GM21526 (cell line): ENCODE results near the gene TBXA2R.

Source experiments
- ATAC-seq: cut with Tn5 transposase; IDR thresholded peaks from one replicate; pipeline ENCODE4 v1.9.1; 2021; ENCODE audit warnings: moderate library complexity; ENCODE audit not compliant: unreplicated experiment, low FRiP score

Gene TBXA2R

DNA sequence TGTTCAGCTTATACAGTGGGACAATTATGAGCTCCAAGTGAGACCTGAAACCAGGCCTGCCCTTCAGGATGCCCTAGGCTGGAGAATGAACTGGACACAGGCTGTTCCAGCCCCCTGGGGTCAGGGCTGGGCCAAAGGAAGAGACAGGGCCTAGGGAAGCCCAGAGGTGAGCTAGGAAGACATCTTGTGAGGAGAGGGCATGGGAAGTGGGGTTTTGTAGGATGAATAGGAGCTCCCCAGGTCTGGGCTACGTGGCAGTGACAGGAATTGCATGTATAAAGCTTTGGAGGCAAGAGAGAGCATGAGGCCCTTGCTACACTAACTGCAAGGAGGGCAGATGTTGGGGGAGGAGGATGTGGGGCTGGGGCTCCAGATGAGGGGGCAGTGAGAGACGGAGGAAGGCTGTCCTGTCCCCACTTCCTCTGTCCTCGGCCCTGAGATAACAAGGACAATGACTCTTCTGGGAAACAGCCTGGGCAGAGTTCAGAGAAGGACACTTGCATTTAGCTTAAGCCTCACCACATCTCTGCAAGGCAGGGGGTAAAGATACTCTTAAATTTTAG lies 1.5 kb upstream of the TBXA2R start:
- no peak for ATAC-seq

- ATAC-seq, result no peak
Measured at GRCh38 chr19:3607303-3608078, 816 bp upstream of the TBXA2R start.

- no peak for ATAC-seq
Measured at GRCh38 chr19:3606174-3606689, 443 bp downstream of the TBXA2R start.

- ATAC-seq, result no peak
Measured at GRCh38 chr19:3605770-3606169, 905 bp downstream of the TBXA2R start.

- ATAC-seq, result no peak
Measured at GRCh38 chr19:3605361-3605760, 1.3 kb downstream of the TBXA2R start.

GRCh38 chr19:3604987-3605343 lies 1.7 kb downstream of the TBXA2R start:
- ATAC-seq, result no peak

DNA sequence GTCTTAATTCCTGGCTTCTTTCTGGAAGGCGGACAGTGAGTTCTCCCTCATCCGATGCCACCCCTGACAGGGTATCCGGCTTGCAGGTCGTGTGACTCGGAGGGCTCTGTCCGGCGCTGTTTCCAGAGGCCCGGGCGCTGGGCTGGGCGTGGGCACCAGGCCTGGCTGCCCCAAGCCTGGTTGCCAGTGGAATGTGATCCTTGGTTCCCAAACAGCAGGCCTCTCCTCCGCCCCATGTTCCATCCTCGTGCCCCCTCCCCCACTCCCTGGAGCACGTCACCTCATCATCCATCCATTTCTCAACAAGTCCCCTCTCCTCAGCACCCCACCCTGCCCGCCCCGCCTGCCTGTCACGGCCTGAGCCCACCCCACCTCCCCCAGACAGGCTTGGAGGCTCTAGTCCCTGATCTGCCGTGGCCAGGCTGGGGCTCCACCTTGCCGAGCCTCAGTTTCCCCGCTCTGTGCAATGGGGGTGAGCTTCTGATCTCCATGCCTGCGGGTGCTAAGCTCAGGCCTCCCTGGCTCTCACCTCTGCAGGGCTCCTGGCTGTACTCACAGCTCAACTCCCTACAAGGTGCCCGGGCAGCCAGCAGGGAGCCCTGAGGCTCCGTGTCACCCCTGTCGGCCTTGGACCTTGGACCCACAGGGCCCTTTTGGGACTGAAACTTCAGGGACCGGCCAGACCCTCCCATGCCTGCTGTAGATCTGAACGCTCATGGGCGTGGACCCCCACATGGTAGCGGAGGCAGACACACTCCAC lies 2.3 kb downstream of the TBXA2R start:
- no peak for ATAC-seq

GRCh38 chr19:3603121-3603811 lies 3.4 kb downstream of the TBXA2R start:
- no peak for ATAC-seq

DNA sequence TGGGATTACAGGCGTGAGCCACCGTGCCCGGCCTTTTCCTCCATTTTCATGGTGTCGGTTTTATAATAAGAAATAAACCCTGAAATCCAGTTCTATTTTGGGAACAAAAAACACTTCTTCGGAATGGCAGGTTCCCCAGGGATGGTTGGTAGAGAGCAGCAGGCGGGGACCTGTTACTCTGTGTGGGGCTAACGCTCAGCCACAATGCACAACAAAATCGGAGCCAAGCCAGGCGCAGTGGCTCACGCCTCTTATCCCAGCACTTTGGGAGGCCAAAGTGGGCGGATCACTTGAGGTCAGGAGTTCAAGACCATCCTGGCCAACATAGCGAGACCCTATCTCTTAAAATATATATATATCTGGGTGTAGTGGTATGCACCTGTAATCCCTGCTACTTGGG lies 5.7 kb downstream of the TBXA2R start:
- ATAC-seq, result no peak

DNA sequence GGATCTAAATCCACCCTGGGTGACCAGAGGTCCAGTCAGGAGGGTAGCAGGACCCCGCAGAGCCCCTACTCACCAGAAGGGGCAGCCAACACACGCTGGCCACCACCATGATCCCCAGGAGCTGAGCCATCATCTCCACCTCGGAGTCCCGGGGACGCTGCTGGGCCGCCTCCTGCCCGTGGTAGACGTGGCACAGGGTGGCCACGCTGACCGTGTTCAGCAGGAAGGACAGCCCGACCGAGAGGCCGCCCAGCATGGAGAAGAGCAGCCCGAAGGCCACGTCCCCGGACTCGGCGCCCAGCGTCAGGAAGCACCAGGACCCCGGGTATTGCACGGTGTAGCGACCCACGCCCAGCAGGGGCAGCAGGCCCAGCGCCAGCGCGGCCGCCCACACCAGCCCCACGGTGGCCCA lies 6.9 kb downstream of the TBXA2R start:
- ATAC-seq, result no peak

- no peak for ATAC-seq
Measured at GRCh38 chr19:3595521-3596061, 11.1 kb downstream of the TBXA2R start.

- ATAC-seq, result no peak
Measured at GRCh38 chr19:3593156-3593555, 13.5 kb downstream of the TBXA2R start.

GRCh38 chr19:3591876-3592613 lies 14.6 kb downstream of the TBXA2R start:
- ATAC-seq, result no peak

DNA sequence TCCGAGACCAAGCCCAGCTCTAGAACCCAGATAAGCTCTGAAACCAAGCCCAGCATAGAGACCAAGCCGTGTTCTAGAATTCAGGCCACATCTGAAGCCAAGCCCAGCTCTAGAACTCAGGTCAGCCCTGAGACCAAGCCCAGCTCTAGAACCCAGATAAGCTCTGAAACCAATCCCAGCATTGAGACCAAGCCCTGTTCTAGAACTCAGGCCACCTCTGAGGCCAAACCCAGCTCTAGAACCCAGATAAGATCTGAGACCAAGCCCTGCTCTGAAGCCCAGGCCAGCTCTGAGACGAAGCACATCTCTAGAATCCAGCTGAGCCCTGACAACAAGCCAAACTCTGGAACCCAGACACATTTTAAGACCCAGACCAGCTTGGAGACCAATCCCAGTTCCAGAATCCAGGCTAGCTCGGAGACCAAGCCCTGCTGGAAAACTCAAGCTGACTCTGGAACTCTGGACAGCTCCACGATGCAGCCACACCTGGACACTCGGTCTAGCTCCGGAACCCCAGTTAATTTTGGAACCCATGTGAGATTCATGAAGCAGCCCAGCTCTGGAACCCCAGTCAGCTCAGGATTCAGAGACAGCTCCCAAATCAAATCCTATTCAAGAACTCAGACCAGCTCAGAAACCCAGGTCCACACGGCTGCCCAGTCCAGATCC lies 15.6 kb downstream of the TBXA2R start:
- no peak for ATAC-seq

DNA sequence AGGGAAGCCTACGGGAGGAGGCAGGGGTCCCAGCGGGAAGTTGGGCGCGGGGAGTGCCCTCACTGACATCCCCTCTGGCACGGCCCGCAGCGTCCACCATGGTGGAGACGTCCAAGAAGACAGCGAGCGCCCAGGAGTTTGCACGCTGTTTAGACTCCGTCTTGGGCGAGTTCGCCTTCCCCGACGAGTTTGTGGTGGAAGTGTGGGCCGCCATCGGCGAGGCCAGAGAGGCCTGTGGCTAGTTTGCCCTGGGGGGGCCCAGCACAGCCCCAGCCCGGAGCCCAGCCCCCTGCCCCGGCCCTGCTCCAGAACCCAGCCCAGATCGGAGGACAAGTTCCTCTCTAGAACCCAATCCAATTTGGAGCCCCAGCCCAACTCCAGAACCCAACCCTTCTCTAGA lies 16.7 kb downstream of the TBXA2R start:
- no peak for ATAC-seq

GRCh38 chr19:3589439-3589838 lies 17.2 kb downstream of the TBXA2R start:
- no peak for ATAC-seq

- ATAC-seq, result no peak
Measured at GRCh38 chr19:3586707-3587346, 19.8 kb downstream of the TBXA2R start.

- ATAC-seq, result no peak
Measured at GRCh38 chr19:3586127-3586626, 20.5 kb downstream of the TBXA2R start.
